Measurements from ENCODE around the gene REC114.
A peak's percentile ranks its signal among the peaks of the same experiment; 100 is the strongest.
"Not testable (repeated sequence)": the region's sequence is repeated elsewhere in the genome, so short reads cannot be mapped to it uniquely, and the experiment has no call there.

REC114 gene

GRCh38 chr15:73570355-73571032 lies 127.5 kb downstream of the REC114 start:
- no peak for DNase-seq (ENCODE audit: low read depth in 2 of 2)
- no peak overlapping the region for H3K4me3 ChIP-seq (replicated peaks in 1 of 2; ENCODE audit: low read depth in 2 of 2, low read length in 2 of 2)
- no peak for TF ChIP-seq CTCF (IDR thresholded peaks at IDR 0.05; ENCODE audit: low read depth, low read length)

- H3K4me3 ChIP-seq (replicated peaks in 1 of 2; ENCODE audit: low read depth in 2 of 2, low read length in 2 of 2): no peak overlapping the region
- no peak for TF ChIP-seq CTCF (IDR thresholded peaks at IDR 0.05; ENCODE audit: low read depth, low read length)
- no peak for DNase-seq (ENCODE audit: low read depth in 2 of 2)
These were observed 128.4 kb downstream of the REC114 start for GRCh38 chr15:73571346-73571745.

GRCh38 chr15:73572296-73572695 lies 129.3 kb downstream of the REC114 start:
- H3K4me3 ChIP-seq (replicated peaks in 1 of 2; ENCODE audit: low read depth in 2 of 2, low read length in 2 of 2): no peak overlapping the region
- TF ChIP-seq CTCF (IDR thresholded peaks at IDR 0.05; ENCODE audit: low read depth, low read length): no peak
- no peak for DNase-seq (ENCODE audit: low read depth in 2 of 2)

GRCh38 chr15:73573037-73573436 lies 130.1 kb downstream of the REC114 start:
- H3K4me3 ChIP-seq (replicated peaks in 1 of 2; ENCODE audit: low read depth in 2 of 2, low read length in 2 of 2): no peak overlapping the region
- DNase-seq (ENCODE audit: low read depth in 2 of 2): no peak
- TF ChIP-seq CTCF (IDR thresholded peaks at IDR 0.05; ENCODE audit: low read depth, low read length): no peak

- no peak for TF ChIP-seq CTCF (IDR thresholded peaks at IDR 0.05; ENCODE audit: low read depth, low read length)
- no peak overlapping the region for H3K4me3 ChIP-seq (replicated peaks in 1 of 2; ENCODE audit: low read depth in 2 of 2, low read length in 2 of 2)
- DNase-seq (ENCODE audit: low read depth in 2 of 2): peak; percentile 98
These were observed 130.6 kb downstream of the REC114 start for GRCh38 chr15:73573572-73573971.

GRCh38 chr15:73575636-73576247 lies 132.8 kb downstream of the REC114 start:
- no peak overlapping the region for H3K4me3 ChIP-seq (replicated peaks in 1 of 2; ENCODE audit: low read depth in 2 of 2, low read length in 2 of 2)
- TF ChIP-seq CTCF (IDR thresholded peaks at IDR 0.05; ENCODE audit: low read depth, low read length): no peak
- DNase-seq (ENCODE audit: low read depth in 2 of 2): peak; percentile 58 to 61

GRCh38 chr15:73577593-73577992 lies 134.6 kb downstream of the REC114 start:
- not testable (repeated sequence) for DNase-seq (ENCODE audit: low read depth in 2 of 2); H3K4me3 ChIP-seq (replicated peaks in 1 of 2; ENCODE audit: low read depth in 2 of 2, low read length in 2 of 2)
